Astrocyte of the cerebellum (primary cell): Measurements from ENCODE around the gene DEAF1.
"Not testable (repeated sequence)": the region's sequence is repeated elsewhere in the genome, so short reads cannot be mapped to it uniquely, and the experiment has no call there.

Experiments used
- DNase-seq: peaks from one replicate; pipeline ENCODE4 v3.0.0-alpha.2; 2011; ENCODE audit warnings: low read depth
- H3K4me3 ChIP-seq: 2 replicates; pipeline ENCODE4 v1.5.1; 2011; ENCODE audit warnings: mild to moderate bottlenecking, low read depth, low read length, moderate library complexity
- in situ Hi-C: cut with HindIII; loops from 2 replicates; pipeline ENCODE4 v1.10.0; 2017; ENCODE audit warnings: low sequenced_read_pairs
- TF ChIP-seq, protein P1 (sequence below): IDR thresholded peaks from 2 replicates; pipeline ENCODE4 v1.5.1; 2012; ENCODE audit warnings: low read length, low read depth, moderate library complexity, mild to moderate bottlenecking; ENCODE audit errors: missing control alignments

DEAF1 gene

DNA sequence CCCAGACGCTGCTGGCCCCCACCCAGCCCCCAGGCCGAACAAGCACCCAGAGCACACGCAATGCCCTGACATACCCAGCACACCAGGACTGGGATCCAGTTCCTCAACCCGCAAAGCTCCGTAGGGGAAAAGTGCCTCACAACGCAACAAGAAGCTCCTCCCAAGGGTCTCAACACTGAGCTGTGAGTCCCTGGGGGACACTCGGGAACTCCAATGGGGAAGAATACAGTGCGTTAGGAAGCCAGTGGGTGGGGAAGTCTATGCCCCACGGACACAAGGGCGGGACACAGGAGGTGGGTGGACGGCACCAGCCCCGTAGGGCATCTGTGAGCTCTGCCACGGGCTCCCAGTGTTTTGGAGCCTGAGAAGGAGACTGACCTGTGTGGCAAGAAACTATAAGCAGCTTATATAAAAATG, 1.6 kb downstream of the DEAF1 start:
- H3K4me3 ChIP-seq = peak overlapping the region; percentile 92
- in situ Hi-C loops = no loop called here
- TF ChIP-seq, protein P1, sequence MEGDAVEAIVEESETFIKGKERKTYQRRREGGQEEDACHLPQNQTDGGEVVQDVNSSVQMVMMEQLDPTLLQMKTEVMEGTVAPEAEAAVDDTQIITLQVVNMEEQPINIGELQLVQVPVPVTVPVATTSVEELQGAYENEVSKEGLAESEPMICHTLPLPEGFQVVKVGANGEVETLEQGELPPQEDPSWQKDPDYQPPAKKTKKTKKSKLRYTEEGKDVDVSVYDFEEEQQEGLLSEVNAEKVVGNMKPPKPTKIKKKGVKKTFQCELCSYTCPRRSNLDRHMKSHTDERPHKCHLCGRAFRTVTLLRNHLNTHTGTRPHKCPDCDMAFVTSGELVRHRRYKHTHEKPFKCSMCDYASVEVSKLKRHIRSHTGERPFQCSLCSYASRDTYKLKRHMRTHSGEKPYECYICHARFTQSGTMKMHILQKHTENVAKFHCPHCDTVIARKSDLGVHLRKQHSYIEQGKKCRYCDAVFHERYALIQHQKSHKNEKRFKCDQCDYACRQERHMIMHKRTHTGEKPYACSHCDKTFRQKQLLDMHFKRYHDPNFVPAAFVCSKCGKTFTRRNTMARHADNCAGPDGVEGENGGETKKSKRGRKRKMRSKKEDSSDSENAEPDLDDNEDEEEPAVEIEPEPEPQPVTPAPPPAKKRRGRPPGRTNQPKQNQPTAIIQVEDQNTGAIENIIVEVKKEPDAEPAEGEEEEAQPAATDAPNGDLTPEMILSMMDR = no peak
- DNase-seq = no peak

DNA sequence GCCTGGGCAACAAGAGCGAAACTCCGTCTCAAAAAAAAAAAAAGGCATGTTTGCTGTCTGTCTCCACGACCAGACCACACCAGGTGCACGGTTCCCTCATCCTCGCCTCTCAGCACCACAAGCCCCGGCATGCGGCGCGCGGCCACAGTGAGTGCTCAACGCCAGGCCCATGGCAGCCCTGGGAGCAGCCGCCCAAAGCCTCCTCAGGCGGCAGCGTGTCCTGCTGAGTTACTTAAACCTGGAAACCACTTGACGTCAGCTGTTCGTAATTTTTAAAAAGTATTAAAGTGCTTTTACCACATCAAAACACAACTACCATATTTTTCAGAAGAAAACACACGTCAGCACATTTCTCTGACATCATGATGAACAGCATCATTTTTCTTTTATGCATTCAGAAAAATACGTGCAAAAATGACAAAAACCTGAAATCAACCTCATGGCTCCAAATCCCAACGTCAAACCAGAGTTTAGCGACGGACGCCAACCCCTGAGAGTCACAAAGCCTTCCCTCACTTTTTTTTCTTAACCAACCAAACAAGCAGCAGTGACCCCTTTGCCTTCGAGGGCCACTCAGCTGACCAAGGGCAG, 2.1 kb downstream of the DEAF1 start:
- in situ Hi-C loops = no loop called here
- TF ChIP-seq, protein P1 = no peak
- H3K4me3 ChIP-seq = peak overlapping the region; percentile 92
- DNase-seq = no peak

DNA sequence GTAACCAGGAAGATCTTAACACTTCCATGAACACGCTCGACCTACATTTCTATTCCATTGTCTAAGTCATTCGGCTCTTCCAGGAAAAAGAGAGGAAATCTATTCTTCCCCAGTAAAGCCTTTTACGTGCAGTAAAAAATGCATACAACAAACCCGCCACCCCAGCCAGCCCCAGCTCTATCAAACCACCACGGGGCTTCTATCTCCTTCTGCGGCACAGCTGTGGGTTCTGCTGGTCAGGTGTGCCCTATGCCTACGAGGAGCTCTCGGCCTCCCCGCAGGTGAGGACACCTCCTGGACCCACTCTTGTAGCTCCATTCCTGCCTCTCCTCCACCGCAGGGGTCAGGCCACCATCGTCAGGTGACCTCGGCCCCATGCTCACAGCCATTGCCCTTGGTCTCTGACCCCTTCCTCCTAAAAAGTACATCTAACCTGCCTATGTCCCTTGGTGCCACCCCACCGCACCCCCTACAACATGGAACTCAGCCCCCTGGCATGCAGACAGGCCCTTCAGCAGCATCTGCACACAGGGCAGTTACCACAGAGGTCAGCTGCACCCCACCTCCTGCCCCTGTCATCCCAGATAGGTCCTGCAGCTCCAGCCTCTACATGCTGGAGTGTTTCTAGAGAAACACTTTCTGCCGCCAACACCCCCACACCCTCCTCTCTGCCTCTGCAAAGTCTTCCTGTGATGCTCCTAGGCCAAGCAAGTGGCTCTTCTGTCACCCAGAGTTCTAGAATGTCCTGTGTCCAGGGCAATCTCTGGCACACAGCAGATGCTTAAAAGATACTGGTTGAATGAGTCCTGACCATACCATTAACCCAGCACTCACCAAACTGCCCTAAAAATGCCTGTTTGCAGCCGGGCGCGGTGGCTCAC, 3.1 kb downstream of the DEAF1 start:
- H3K4me3 ChIP-seq = no peak overlapping the region
- DNase-seq = no peak
- in situ Hi-C loops = no loop called here

DNA sequence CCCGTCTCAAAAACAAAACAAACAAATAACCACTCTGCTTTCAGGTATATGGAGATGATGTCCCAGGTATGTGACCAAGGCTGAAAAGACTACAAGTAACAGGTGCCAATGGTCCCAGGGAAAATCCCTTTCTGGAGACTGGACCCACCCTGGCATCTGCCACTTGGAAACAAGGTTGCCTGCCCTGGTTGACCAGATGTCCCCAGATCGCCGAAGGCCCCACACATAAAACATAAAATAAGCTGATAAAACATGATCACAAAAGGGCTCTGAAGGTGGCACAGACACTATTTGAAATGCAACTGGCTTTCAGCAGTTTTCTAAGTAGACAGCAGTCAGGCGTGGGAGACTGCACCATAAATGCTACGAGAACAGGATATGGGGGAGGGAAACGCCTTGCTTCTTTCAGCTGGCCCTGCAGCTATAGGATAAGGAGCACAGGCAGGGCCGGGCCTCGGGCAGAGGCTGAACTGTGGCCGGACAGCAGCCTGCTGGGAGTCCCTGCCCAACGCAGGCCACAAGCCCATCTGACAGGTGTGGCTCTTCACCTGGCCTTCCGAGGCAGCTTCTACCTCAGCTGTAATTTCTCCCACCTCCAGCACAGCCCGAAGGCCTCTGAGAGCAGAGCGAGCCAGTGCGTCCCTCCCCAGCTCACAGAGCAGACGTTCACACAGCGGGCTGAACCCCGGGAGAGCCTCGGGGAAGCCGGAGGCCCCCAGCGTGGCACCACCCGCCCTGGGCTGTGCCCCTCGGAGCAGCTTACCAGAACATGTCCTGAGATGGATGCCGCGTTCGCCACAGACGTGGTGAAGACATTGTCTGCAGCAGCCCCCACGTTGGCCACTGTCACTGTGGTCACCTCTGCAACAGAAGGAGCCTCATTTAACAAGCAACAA, 4.0 kb downstream of the DEAF1 start:
- TF ChIP-seq, protein P1 = no peak
- no peak overlapping the region for H3K4me3 ChIP-seq
- DNase-seq = no peak
- in situ Hi-C loops = no loop called here

More for the DNA sequence above, 3.1 kb downstream of the DEAF1 start:
- TF ChIP-seq, protein P1 = no peak

DNA sequence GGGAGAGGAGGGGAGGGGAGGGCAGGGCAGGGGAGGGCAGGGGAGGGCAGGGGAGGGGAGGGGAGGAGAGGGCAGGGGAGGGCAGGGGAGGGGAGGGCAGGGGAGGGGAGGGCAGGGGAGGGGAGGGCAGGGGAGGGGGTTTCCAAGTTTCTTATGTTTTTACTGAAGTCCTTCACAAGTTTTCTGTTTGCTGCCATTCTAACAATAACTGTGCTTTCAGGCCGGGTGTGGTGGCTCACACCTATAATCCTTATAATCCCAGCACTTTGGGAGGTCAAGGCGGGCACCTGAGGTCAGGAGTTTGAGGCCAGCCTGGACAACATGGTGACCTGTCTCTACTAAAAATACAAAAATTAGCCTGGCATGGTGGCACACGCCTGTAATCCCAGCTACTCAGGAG, 4.8 kb downstream of the DEAF1 start:
- H3K4me3 ChIP-seq, in situ Hi-C loops, DNase-seq: not testable (repeated sequence)

DNA sequence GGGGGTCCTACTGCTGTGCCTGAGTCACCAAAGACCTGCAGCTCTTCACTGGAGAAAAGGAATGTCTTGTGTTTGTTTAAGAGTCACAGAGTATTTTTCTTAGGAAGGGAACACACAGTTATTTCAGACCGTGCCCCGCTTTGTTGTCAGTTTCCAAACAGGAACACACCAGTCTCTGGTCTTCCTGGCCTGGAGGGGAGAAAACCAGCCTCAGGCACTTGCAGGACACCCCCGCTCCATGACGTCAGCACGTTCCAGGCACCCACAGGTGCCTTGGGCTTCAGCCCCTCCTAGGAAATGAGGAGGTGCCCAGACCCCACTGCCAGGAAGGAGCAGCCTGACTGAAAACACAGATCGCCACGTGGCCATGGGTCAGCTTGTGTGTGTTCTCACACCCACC, 5.4 kb downstream of the DEAF1 start:
- no peak overlapping the region for H3K4me3 ChIP-seq
- no peak for DNase-seq
- in situ Hi-C loops = no loop called here
- TF ChIP-seq, protein P1 = no peak
